Right lobe of liver (tissue), 6 donors: Measurements from ENCODE around the gene ZNF566. TPM values are rescaled to one million over a fixed set of nuclear protein-coding genes. Genes with fewer than 3 reads are reported as not detected.

Experiments
- ATAC-seq, 4 donors: fragments of 200-7000 bp; cut with Tn5 transposase; one replicate each; pipeline ENCODE4 v1.9.1; 2020; ENCODE audit warnings: mild to moderate bottlenecking in 4 of 4, moderate library complexity in 4 of 4
- DNase-seq, 3 donors: peaks; one replicate each; pipeline ENCODE4 v3.0.0-alpha.2; 2020
- H3K27ac ChIP-seq, 3 donors: fragments of 200-600 bp; one replicate each; pipeline ENCODE4 v1.8.0; 2022
- H3K27me3 ChIP-seq, 2 donors: fragments of 200-600 bp; one replicate each; pipeline ENCODE4 v1.8.0; 2022
- H3K36me3 ChIP-seq, 4 donors: fragments of 200-600 bp; sonication (generic) in 1 of 4; one replicate each; pipeline versions ENCODE4 v1.5.1 to v1.8.0; 2017 to 2022; ENCODE audit warnings: control low read depth in 1 of 4
- H3K4me1 ChIP-seq, 4 donors: fragments of 200-600 bp; sonication (generic) in 1 of 4; one replicate each; pipeline versions ENCODE4 v1.5.1 to v1.8.0; 2017 to 2022; ENCODE audit warnings: control low read depth in 1 of 4
- H3K4me3 ChIP-seq, 3 donors: fragments of 200-600 bp; one replicate each; pipeline ENCODE4 v1.8.0; 2022
- H3K9me3 ChIP-seq, 4 donors: fragments of 200-600 bp; sonication (generic) in 1 of 4; one replicate each; pipeline versions ENCODE4 v1.5.1 to v1.8.0; 2017 to 2022; ENCODE audit warnings: control low read depth in 1 of 4
- CTCF ChIP-seq, 4 donors: fragments of 200-600 bp in 3 of 4; fragments of 450-650 bp in 1 of 4; IDR thresholded peaks; one replicate each; pipeline versions ENCODE4 v1.5.1 to v1.8.0; 2016 to 2022; ENCODE audit warnings: antibody characterized with exemption in 4 of 4, mild to moderate bottlenecking in 2 of 4
- POLR2A ChIP-seq: fragments of 450-650 bp; IDR thresholded peaks from one replicate; pipeline ENCODE4 v1.6.1; 2017; ENCODE audit warnings: antibody characterized with exemption, mild to moderate bottlenecking
- WGBS: methylation state at CpG from one replicate; pipeline ENCODE4 v1.1.6; 2018; ENCODE audit warnings: low coverage, low lambda C conversion rate; ENCODE audit not compliant: insufficient coverage; ENCODE audit errors: missing lambda C conversion rate; 5-methylcytosine and 5-hydroxymethylcytosine counted together
- intact Hi-C, 2 donors: fragments of 100-400 bp; cut with DNase I; formaldehyde crosslinking; loops; one replicate each; pipeline versions ENCODE4 v1.11.2 to v1.14.1; 2022
- total RNA-seq, 6 experiments: library from RNA; depleted of rRNA in 2 of 6; stranded (reverse); fragments of >200 nt in 2 of 6; fragmentation: NEBNext Ultra II Directional in 3 of 6; extraction: Animal tissue kit (Norgen Biotek cat#: 25700) in 3 of 6; gene quantifications; one replicate each; pipeline versions ENCODE4 v1.1.0 to v1.2.4, GENCODE V29; 2016 to 2023
- donor health status: DM: no; HTN: yes; CAD: no.
- donor health status: DM: no; HTN: no; CAD: no.
- donor health status: DM: no; HTN: no; CAD: no.
- donor health status: DM: no; HTN: yes; CAD: no.
- donor health status: DM: no; HTN: yes; CAD: no.

Gene ZNF566
- total RNA-seq, 6 experiments from 2014 or later, result 4.1 to 7.8 (median 5.1) TPM

- peaks cover 0 to 11% (median 5%) of the 10 kb centered on the region in 4 donors for H3K36me3 ChIP-seq
- no peak for ATAC-seq
- TF ChIP-seq CTCF (IDR thresholded peaks at IDR 0.05) (no peak), POLR2A (no peak)
Measured at GRCh38 chr19:36408101-36408500, 81.3 kb downstream of the ZNF566 start.

GRCh38 chr19:36404498-36404897 lies 84.9 kb downstream of the ZNF566 start:
- WGBS, result 93% methylated on average over 3 of the region's 3 CpGs
- no peak for ATAC-seq
- Histone ChIP-seq H3K36me3 (peaks cover 0 to 13% (median 6%) of the 10 kb centered on the region in 4 donors), H3K4me1 (no peaks in the 10 kb centered on the region), H3K27me3 (no peaks in the 10 kb centered on the region), H3K27ac (no peak overlapping the region), H3K9me3 (peaks cover 0 to 3% (median 0%) of the 10 kb centered on the region in 4 donors), H3K4me3 (no peak overlapping the region)
- intact Hi-C loops, result no loop called here
- TF ChIP-seq CTCF (IDR thresholded peaks at IDR 0.05) (no peak), POLR2A (no peak)
- DNase-seq, result no peak

More at GRCh38 chr19:36408101-36408500, 81.3 kb downstream of the ZNF566 start:
- no peak overlapping the region for H3K4me3 ChIP-seq
- H3K9me3 ChIP-seq, result peaks cover 0 to 3% (median 0%) of the 10 kb centered on the region in 4 donors
- intact Hi-C loops, result no loop called here
- no peaks in the 10 kb centered on the region for H3K4me1 ChIP-seq
- no peaks in the 10 kb centered on the region for H3K27me3 ChIP-seq
- WGBS, result 55% methylated on average over 2 of the region's 3 CpGs
- DNase-seq, result no peak
- no peak overlapping the region for H3K27ac ChIP-seq

- Histone ChIP-seq H3K4me3 (no peak overlapping the region), H3K27me3 (no peaks in the 10 kb centered on the region), H3K4me1 (no peaks in the 10 kb centered on the region), H3K36me3 (peaks cover 0 to 7% (median 0%) of the 10 kb centered on the region in 4 donors), H3K9me3 (peaks cover 0 to under 1% (median 0%) of the 10 kb centered on the region in 4 donors), H3K27ac (no peak overlapping the region)
- TF ChIP-seq POLR2A (no peak), CTCF (IDR thresholded peaks at IDR 0.05) (no peak)
- DNase-seq (no peak), ATAC-seq (no peak)
- intact Hi-C loops, result no loop called here
- WGBS, result 78% methylated on average over 7 of the region's 7 CpGs
Measured at GRCh38 chr19:36401475-36401874, 87.9 kb downstream of the ZNF566 start.

- Histone ChIP-seq H3K36me3 (peaks cover 0 to 13% (median 0%) of the 10 kb centered on the region in 4 donors), H3K27ac (no peak overlapping the region), H3K4me1 (no peaks in the 10 kb centered on the region), H3K4me3 (no peak overlapping the region), H3K9me3 (peaks cover 0 to 16% (median 2%) of the 10 kb centered on the region in 4 donors), H3K27me3 (no peaks in the 10 kb centered on the region)
- intact Hi-C loops, result no loop called here
- DNase-seq (no peak), ATAC-seq (no peak)
- TF ChIP-seq POLR2A (no peak), CTCF (IDR thresholded peaks at IDR 0.05) (no peak)
- WGBS, result 81% methylated on average over 3 of the region's 3 CpGs
Measured at GRCh38 chr19:36398571-36398970, 90.8 kb downstream of the ZNF566 start.

Other genes starting within 250 kb of the ZNF566 start
- 1 to 10 TPM; 1.1 to 1.9 (median 1.8) TPM for gene ZFP14, start 110.4 kb downstream of the ZNF566 start, total RNA-seq
- gene ZFP82, start 70.9 kb downstream of the ZNF566 start, total RNA-seq, result 1 to 10 TPM in 1 of 6 experiments, under 1 TPM in 5; 0.26 to 1.2 (median 0.74) TPM
- 1 to 10 TPM; 2.8 to 5.2 (median 4.2) TPM for gene ZNF260, start 38.7 kb upstream of the ZNF566 start, total RNA-seq
- 1 to 10 TPM; 2.0 to 6.0 (median 4.1) TPM for gene ZNF529, start 83.7 kb upstream of the ZNF566 start, total RNA-seq
- 1 to 10 TPM in 5 of 6 experiments, under 1 TPM in 1; 0.86 to 3.0 (median 1.5) TPM for gene ZNF382, start 115.8 kb upstream of the ZNF566 start, total RNA-seq
- 1 to 10 TPM; 1.1 to 5.2 (median 2.5) TPM for gene ZNF461, start 177.3 kb upstream of the ZNF566 start, total RNA-seq
- gene ZNF567, start 198.1 kb upstream of the ZNF566 start, total RNA-seq, result 1 to 10 TPM; 1.1 to 3.4 (median 2.0) TPM